Activated T-helper 1 cell treated with anti-CD3 and anti-CD28 coated beads, Interleukin-12 subunit alpha, Interleukin-12 subunit beta, Interleukin-2, Interleukin-4 antibody, amounts not matched to agents 30 ng/mL and 10 ng/mL and 1 ng/mL, durations not matched to agents 14 hours and 24 hours and 36 hours (primary cell): ENCODE results near the gene SNX10. TPM values are rescaled to one million over a fixed set of nuclear protein-coding genes. Genes with fewer than 3 reads are reported as not detected.
A peak's percentile ranks its signal among the peaks of the same experiment; 100 is the strongest.
"Not testable (repeated sequence)": the region's sequence is repeated elsewhere in the genome, so short reads cannot be mapped to it uniquely, and the experiment has no call there.

ENCODE experiments used
- DNase-seq: peaks from one replicate; pipeline ENCODE4 v3.0.0; 2021; ENCODE audit warnings: low spot score
- H3K27ac Mint-ChIP-seq: one replicate; pipeline ENCODE4 v1.8.0; 2021; ENCODE audit warnings: mild to moderate bottlenecking, mixed read lengths
- H3K27me3 Mint-ChIP-seq: one replicate; pipeline ENCODE4 v1.8.0; 2022; ENCODE audit warnings: mild to moderate bottlenecking, moderate library complexity, mixed read lengths; ENCODE audit not compliant: insufficient read depth
- H3K36me3 Mint-ChIP-seq: one replicate; pipeline ENCODE4 v1.8.0; 2021; ENCODE audit warnings: low read depth, mixed read lengths
- H3K4me1 Mint-ChIP-seq: one replicate; pipeline ENCODE4 v1.8.0; 2021; ENCODE audit warnings: low read depth, mixed read lengths
- H3K4me3 Mint-ChIP-seq: one replicate; pipeline ENCODE4 v1.8.0; 2021; ENCODE audit warnings: mild to moderate bottlenecking, moderate library complexity, mixed read lengths
- H3K9me3 Mint-ChIP-seq: one replicate; pipeline ENCODE4 v1.8.0; 2021; ENCODE audit warnings: mixed read lengths
- intact Hi-C: fragments of 100-400 bp; cut with micrococcal nuclease; formaldehyde crosslinking; loops from one replicate; pipeline ENCODE4 v1.15.1; 2024
- total RNA-seq: library from RNA; stranded (reverse); gene quantifications from 2 replicates; pipeline ENCODE4 v1.2.3, GENCODE V29; 2022

Gene SNX10
- total RNA-seq, 1 donor from 2014 or later, result 41.9 TPM

GRCh38 chr7:26284995-26285632 is 6.5 kb upstream of the SNX10 start:
- Mint-ChIP-seq H3K4me1 (peaks cover 6% of the 10 kb centered on the region), H3K27me3 (no peaks in the 10 kb centered on the region), H3K36me3 (no peaks in the 10 kb centered on the region), H3K4me3 (no peak overlapping the region), H3K27ac (no peak overlapping the region), H3K9me3 (no peaks in the 10 kb centered on the region)
- intact Hi-C loops, result loop anchor here (1.0 kb wide), 2 partner anchors 194 to 206 kb away; no protein-coding TSS in a partner anchor
- DNase-seq, result no peak

- no peaks in the 10 kb centered on the region for H3K36me3 Mint-ChIP-seq
- no peaks in the 10 kb centered on the region for H3K27me3 Mint-ChIP-seq
- intact Hi-C loops, result no loop called here
- no peak overlapping the region for H3K4me3 Mint-ChIP-seq
- H3K4me1 Mint-ChIP-seq, result no peaks in the 10 kb centered on the region
- no peak overlapping the region for H3K27ac Mint-ChIP-seq
- no peak for DNase-seq
- H3K9me3 Mint-ChIP-seq, result no peaks in the 10 kb centered on the region
These were observed 5.5 kb upstream of the SNX10 start for GRCh38 chr7:26286157-26286556.

- DNase-seq, H3K36me3 Mint-ChIP-seq, intact Hi-C loops, H3K27ac Mint-ChIP-seq, H3K4me3 Mint-ChIP-seq, H3K27me3 Mint-ChIP-seq, H3K9me3 Mint-ChIP-seq: not testable (repeated sequence)
- H3K4me1 Mint-ChIP-seq, result peaks cover 14% of the 10 kb centered on the region
These were observed 3.5 kb upstream of the SNX10 start for GRCh38 chr7:26288126-26288525.

- peaks cover 40% of the 10 kb centered on the region for H3K4me1 Mint-ChIP-seq
- intact Hi-C loops, result loop anchor here (5.0 kb wide), 1 partner anchor 1369 kb away; no protein-coding TSS in a partner anchor
- peak overlapping the region; percentile 85 for H3K27ac Mint-ChIP-seq
- H3K36me3 Mint-ChIP-seq, result peaks cover 16% of the 10 kb centered on the region
- DNase-seq, result no peak
- peak overlapping the region; percentile 85 for H3K4me3 Mint-ChIP-seq
- H3K9me3 Mint-ChIP-seq, result no peaks in the 10 kb centered on the region
- no peaks in the 10 kb centered on the region for H3K27me3 Mint-ChIP-seq
These were observed 411 bp upstream of the SNX10 start for GRCh38 chr7:26291251-26291650.

- H3K9me3 Mint-ChIP-seq, result no peaks in the 10 kb centered on the region
- H3K4me3 Mint-ChIP-seq, result peak overlapping the region; percentile 92
- peak overlapping the region; percentile 92 for H3K27ac Mint-ChIP-seq
- no peaks in the 10 kb centered on the region for H3K27me3 Mint-ChIP-seq
- intact Hi-C loops, result loop anchor here (1.0 to 5.0 kb wide), 4 partner anchors 374 to 1448 kb away; partner anchors contain the start of genes SKAP2 and TAX1BP1
- peaks cover 40% of the 10 kb centered on the region for H3K4me1 Mint-ChIP-seq
- no peak for DNase-seq
- H3K36me3 Mint-ChIP-seq, result peaks cover 16% of the 10 kb centered on the region
These were observed 1.3 kb downstream of the SNX10 start for GRCh38 chr7:26292768-26293560.

- peak; percentile 76 for DNase-seq
- intact Hi-C loops, result loop anchor here (1.0 to 5.0 kb wide), 11 partner anchors 12 to 1447 kb away; partner anchors contain the start of genes CBX3, HIBADH and TAX1BP1
- Mint-ChIP-seq H3K4me1 (peaks cover 44% of the 10 kb centered on the region), H3K36me3 (peaks cover 18% of the 10 kb centered on the region), H3K9me3 (no peaks in the 10 kb centered on the region), H3K27me3 (no peaks in the 10 kb centered on the region), H3K27ac (peak overlapping the region; percentile 90), H3K4me3 (peak overlapping the region; percentile 92)
These were observed 2.1 kb downstream of the SNX10 start for GRCh38 chr7:26293569-26294308.

- intact Hi-C loops, result loop anchor here (2.0 kb wide), 2 partner anchors 400 to 1368 kb away; partner anchors contain the start of gene HIBADH
- peak overlapping the region; percentile 90 for H3K27ac Mint-ChIP-seq
- DNase-seq, result no peak
- H3K36me3 Mint-ChIP-seq, result peaks cover 20% of the 10 kb centered on the region
- peaks cover 47% of the 10 kb centered on the region for H3K4me1 Mint-ChIP-seq
- H3K4me3 Mint-ChIP-seq, result peak overlapping the region; percentile 92
- H3K9me3 Mint-ChIP-seq, result no peaks in the 10 kb centered on the region
- H3K27me3 Mint-ChIP-seq, result no peaks in the 10 kb centered on the region
These were observed 3.4 kb downstream of the SNX10 start for GRCh38 chr7:26295015-26295414.

GRCh38 chr7:26295586-26295985 is 3.9 kb downstream of the SNX10 start:
- peaks cover 47% of the 10 kb centered on the region for H3K4me1 Mint-ChIP-seq
- intact Hi-C loops, result loop anchor here (2.0 kb wide), 2 partner anchors 401 to 1367 kb away; partner anchors contain the start of gene HIBADH
- peaks cover 20% of the 10 kb centered on the region for H3K36me3 Mint-ChIP-seq
- H3K9me3 Mint-ChIP-seq, result no peaks in the 10 kb centered on the region
- H3K4me3 Mint-ChIP-seq, result no peak overlapping the region
- no peak overlapping the region for H3K27ac Mint-ChIP-seq
- no peak for DNase-seq
- no peaks in the 10 kb centered on the region for H3K27me3 Mint-ChIP-seq

GRCh38 chr7:26298472-26299058 is 6.9 kb downstream of the SNX10 start:
- H3K4me3 Mint-ChIP-seq, result no peak overlapping the region
- H3K36me3 Mint-ChIP-seq, result peaks cover 37% of the 10 kb centered on the region
- no peaks in the 10 kb centered on the region for H3K9me3 Mint-ChIP-seq
- no peak overlapping the region for H3K27ac Mint-ChIP-seq
- H3K4me1 Mint-ChIP-seq, result peaks cover 28% of the 10 kb centered on the region
- H3K27me3 Mint-ChIP-seq, result no peaks in the 10 kb centered on the region
- intact Hi-C loops, result no loop called here
- no peak for DNase-seq

- Mint-ChIP-seq H3K4me1 (peaks cover 23% of the 10 kb centered on the region), H3K27me3 (no peaks in the 10 kb centered on the region), H3K27ac (peak overlapping the region; percentile 74), H3K4me3 (peak overlapping the region; percentile 12), H3K36me3 (peaks cover 39% of the 10 kb centered on the region), H3K9me3 (no peaks in the 10 kb centered on the region)
- DNase-seq, result no peak
- intact Hi-C loops, result loop anchor here (1.0 kb wide), 1 partner anchor 11 kb away; no protein-coding TSS in a partner anchor
These were observed 13.6 kb downstream of the SNX10 start for GRCh38 chr7:26305090-26305868.

GRCh38 chr7:26305869-26306665 is 14.4 kb downstream of the SNX10 start:
- H3K4me1 Mint-ChIP-seq, result peaks cover 23% of the 10 kb centered on the region
- intact Hi-C loops, result loop anchor here (1.0 kb wide), 1 partner anchor 12 kb away; no protein-coding TSS in a partner anchor
- peaks cover 37% of the 10 kb centered on the region for H3K36me3 Mint-ChIP-seq
- no peak overlapping the region for H3K27ac Mint-ChIP-seq
- no peaks in the 10 kb centered on the region for H3K27me3 Mint-ChIP-seq
- H3K9me3 Mint-ChIP-seq, result no peaks in the 10 kb centered on the region
- no peak overlapping the region for H3K4me3 Mint-ChIP-seq
- no peak for DNase-seq
